ENCODE results near the gene SEMA6D. TPM values are rescaled to one million over a fixed set of nuclear protein-coding genes. Genes with fewer than 3 reads are reported as not detected.

SEMA6D gene
- total and polyA plus RNA-seq, 7 donors: 2.4 to 12.5 (median 6.4) TPM

DNA sequence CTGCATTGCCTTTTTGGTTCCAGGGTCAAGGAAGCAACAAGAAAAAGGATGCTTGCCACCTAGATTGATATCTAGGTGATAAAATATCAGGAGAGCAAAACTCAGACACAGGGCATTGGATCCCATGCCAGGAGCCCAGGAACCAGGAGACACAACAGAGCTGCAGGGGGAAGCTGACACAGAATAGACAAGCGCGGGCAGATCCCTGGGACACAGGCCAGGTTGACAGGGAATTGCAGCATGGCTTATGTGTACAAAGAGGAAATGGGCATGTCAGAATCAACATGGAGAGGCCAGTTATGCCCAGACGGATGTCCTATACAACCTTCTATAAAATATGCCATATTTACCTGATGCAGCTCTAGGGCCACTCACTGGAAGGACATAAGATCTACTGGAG, 84.2 kb downstream of the SEMA6D start:
- no peak overlapping the region for H3K4me3 ChIP-seq
- no peaks in the 10 kb centered on the region for H3K36me3 ChIP-seq
- no peak for TF ChIP-seq POLR2AphosphoS5 (IDR thresholded peaks at IDR 0.05)
- TF ChIP-seq CTCF (IDR thresholded peaks at IDR 0.05): no peak
- no peak for TF ChIP-seq POLR2A (IDR thresholded peaks at IDR 0.05)
- TF ChIP-seq EP300 (IDR thresholded peaks at IDR 0.05): no peak
- intact Hi-C loops (cut with DNase I): no loop called here
- H3K4me1 ChIP-seq: no peaks in the 10 kb centered on the region
- H3K27ac ChIP-seq: no peak overlapping the region
- H3K27me3 ChIP-seq: no peaks in the 10 kb centered on the region
- WGBS, 2 donors: 78 to 87% methylated on average over 3 of the region's 3 CpGs
- no peaks in the 10 kb centered on the region for H3K9me3 ChIP-seq
- DNase-seq: no peak

- Histone ChIP-seq H3K27me3 (no peaks in the 10 kb centered on the region), H3K4me3 (no peak overlapping the region), H3K4me1 (no peaks in the 10 kb centered on the region), H3K36me3 (no peaks in the 10 kb centered on the region), H3K9me3 (no peaks in the 10 kb centered on the region), H3K27ac (no peak overlapping the region)
- no peak for TF ChIP-seq POLR2AphosphoS5 (IDR thresholded peaks at IDR 0.05)
- no peak for TF ChIP-seq CTCF (IDR thresholded peaks at IDR 0.05)
- no peak for TF ChIP-seq POLR2A (IDR thresholded peaks at IDR 0.05)
- no peak for TF ChIP-seq EP300 (IDR thresholded peaks at IDR 0.05)
- intact Hi-C loops (cut with DNase I): no loop called here
- no peak for DNase-seq
Measured at GRCh38 chr15:47802216-47802615, 84.9 kb downstream of the SEMA6D start.

DNA sequence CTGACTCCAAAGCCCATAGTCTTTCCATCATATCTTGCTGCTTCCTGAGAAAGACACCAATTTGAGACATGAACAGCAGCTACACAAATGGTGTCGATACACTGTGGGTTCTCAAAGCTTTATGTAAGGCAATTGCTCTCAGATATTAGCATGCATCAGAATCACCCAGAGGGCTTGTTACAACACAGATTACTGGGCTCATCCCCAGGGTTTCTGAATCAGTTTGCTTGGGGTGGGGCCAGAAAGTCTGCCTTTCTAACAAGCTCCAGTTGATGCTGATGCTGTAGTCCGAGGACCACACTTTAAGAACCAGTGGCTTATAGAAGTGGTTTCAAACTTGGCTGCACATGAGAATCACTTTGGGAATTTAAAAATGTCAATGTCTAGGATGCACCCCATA, 86.5 kb downstream of the SEMA6D start:
- TF ChIP-seq POLR2AphosphoS5 (IDR thresholded peaks at IDR 0.05) (no peak), EP300 (IDR thresholded peaks at IDR 0.05) (no peak), CTCF (IDR thresholded peaks at IDR 0.05) (no peak), POLR2A (IDR thresholded peaks at IDR 0.05) (no peak)
- no peak overlapping the region for H3K27ac ChIP-seq
- no peaks in the 10 kb centered on the region for H3K36me3 ChIP-seq
- intact Hi-C loops (cut with DNase I): no loop called here
- no peak for DNase-seq
- no peaks in the 10 kb centered on the region for H3K4me1 ChIP-seq
- no peaks in the 10 kb centered on the region for H3K9me3 ChIP-seq
- H3K27me3 ChIP-seq: no peaks in the 10 kb centered on the region
- WGBS, 2 donors: 80 to 89% methylated on average over 2 of the region's 2 CpGs
- no peak overlapping the region for H3K4me3 ChIP-seq

- Histone ChIP-seq H3K4me3 (no peak overlapping the region), H3K9me3 (no peaks in the 10 kb centered on the region), H3K36me3 (no peaks in the 10 kb centered on the region), H3K4me1 (no peaks in the 10 kb centered on the region), H3K27ac (no peak overlapping the region), H3K27me3 (no peaks in the 10 kb centered on the region)
- TF ChIP-seq POLR2A (IDR thresholded peaks at IDR 0.05) (no peak), POLR2AphosphoS5 (IDR thresholded peaks at IDR 0.05) (no peak), CTCF (IDR thresholded peaks at IDR 0.05) (no peak), EP300 (IDR thresholded peaks at IDR 0.05) (no peak)
- intact Hi-C loops (cut with DNase I): no loop called here
- 82 to 86% methylated on average over 6 of the region's 6 CpGs for WGBS, 2 donors
- no peak for DNase-seq
Measured at GRCh38 chr15:47804733-47805132, 87.4 kb downstream of the SEMA6D start.

GRCh38 chr15:47806008-47806407, 88.7 kb downstream of the SEMA6D start:
- 54 to 72% methylated on average over 2 of the region's 2 CpGs for WGBS, 2 donors
- H3K36me3 ChIP-seq: no peaks in the 10 kb centered on the region
- TF ChIP-seq EP300 (IDR thresholded peaks at IDR 0.05) (no peak), POLR2AphosphoS5 (IDR thresholded peaks at IDR 0.05) (no peak), CTCF (IDR thresholded peaks at IDR 0.05) (no peak), POLR2A (IDR thresholded peaks at IDR 0.05) (no peak)
- no peaks in the 10 kb centered on the region for H3K9me3 ChIP-seq
- H3K27ac ChIP-seq: no peak overlapping the region
- no peaks in the 10 kb centered on the region for H3K4me1 ChIP-seq
- intact Hi-C loops (cut with DNase I): no loop called here
- H3K4me3 ChIP-seq: no peak overlapping the region
- no peak for DNase-seq
- no peaks in the 10 kb centered on the region for H3K27me3 ChIP-seq

Measured in sigmoid colon (tissue), 7 donors.